SK-N-SH (cell line): ENCODE data around the gene OTOR. TPM values are rescaled to one million over a fixed set of nuclear protein-coding genes. Genes with fewer than 3 reads are reported as not detected.

Source experiments
- CTCF ChIA-PET: fragments of 300-600, 350-600 bp; formaldehyde crosslinking; extraction: SDS; loops from one replicate; lab custom pipeline; 2021; lab: Yijun Ruan, JAX
- POLR2A ChIA-PET: fragments of 350-600 bp; sonication (Branson Sonifier 250); formaldehyde crosslinking; extraction: SDS; loops from one replicate; lab custom pipeline; 2020; ENCODE audit warnings: antibody characterized with exemption, inconsistent platforms; lab: Yijun Ruan, JAX
- DNase-seq: peaks from one replicate; pipeline ENCODE4 v3.0.0; 2012
- H2AFZ ChIP-seq: fragments of 200-600 bp; sonication (generic); 2 replicates; pipeline ENCODE4 v1.8.1; 2016; ENCODE audit warnings: antibody characterized with exemption, mild to moderate bottlenecking, low read depth
- H3F3A ChIP-seq: fragments of 200-600 bp; sonication (generic); replicated peaks from 2 replicates; pipeline ENCODE3; 2016; ENCODE audit warnings: antibody characterized with exemption, mild to moderate bottlenecking; ENCODE audit not compliant: insufficient read depth
- H3K27ac ChIP-seq, 2 experiments: fragments of 200-500 bp in 1 of 2; fragments of 200-600 bp in 1 of 2; sonication (Bioruptor generic) in 1 of 2; sonication (generic), shearing (Covaris generic) in 1 of 2; 2 replicates each; pipeline versions ENCODE4 v1.5.1 to v1.6.1; 2014 to 2016; ENCODE audit warnings: low read depth in 2 of 2, inconsistent platforms in 1 of 2, low read length in 1 of 2, mild to moderate bottlenecking in 1 of 2, mixed read lengths in 1 of 2
- H3K27me3 ChIP-seq: fragments of 200-600 bp; sonication (generic), shearing (Covaris generic); 2 replicates; pipeline ENCODE4 v1.6.1; 2016; ENCODE audit warnings: mixed run types; ENCODE audit not compliant: insufficient read depth
- H3K36me3 ChIP-seq, 2 experiments: fragments of 200-500 bp in 1 of 2; fragments of 200-600 bp in 1 of 2; sonication (Bioruptor generic) in 1 of 2; sonication (generic) in 1 of 2; replicated peaks in 1 of 2; 2 replicates each; pipeline versions ENCODE3 to v1.5.1; 2014 to 2016; ENCODE audit warnings: low read length in 1 of 2, mild to moderate bottlenecking in 1 of 2; ENCODE audit not compliant: insufficient read depth in 2 of 2, control insufficient read depth in 1 of 2
- H3K4me1 ChIP-seq, 2 experiments: fragments of 200-500 bp in 1 of 2; fragments of 200-600 bp in 1 of 2; sonication (Bioruptor generic) in 1 of 2; sonication (generic), shearing (Covaris generic) in 1 of 2; 2 replicates each; pipeline versions ENCODE4 v1.5.1 to v1.6.1; 2014 to 2016; ENCODE audit warnings: low read depth in 1 of 2, low read length in 1 of 2, mixed run types in 1 of 2; ENCODE audit not compliant: insufficient read depth in 2 of 2, control insufficient read depth in 1 of 2
- H3K4me2 ChIP-seq: fragments of 200-600 bp; sonication (generic), shearing (Covaris generic); 2 replicates; pipeline ENCODE4 v1.6.1; 2017; ENCODE audit warnings: mixed run types
- H3K4me3 ChIP-seq, 2 experiments: fragments of 200-500 bp in 1 of 2; fragments of 200-600 bp in 1 of 2; sonication (Bioruptor generic) in 1 of 2; sonication (generic), shearing (Covaris generic) in 1 of 2; 2 replicates each; pipeline versions ENCODE4 v1.5.1 to v1.8.1; 2014 to 2016; ENCODE audit warnings: low read depth in 2 of 2, inconsistent platforms in 1 of 2, low read length in 1 of 2, mild to moderate bottlenecking in 1 of 2, mixed read lengths in 1 of 2, moderate library complexity in 1 of 2
- H3K79me2 ChIP-seq: fragments of 200-600 bp; sonication (generic); 2 replicates; pipeline ENCODE4 v1.8.1; 2017; ENCODE audit warnings: mild to moderate bottlenecking; ENCODE audit not compliant: insufficient read depth
- H3K9ac ChIP-seq: fragments of 200-600 bp; sonication (generic); 2 replicates; pipeline ENCODE4 v1.6.1; 2017; ENCODE audit warnings: mixed run types
- H3K9me2 ChIP-seq: fragments of 200-600 bp; sonication (generic); 2 replicates; pipeline ENCODE4 v1.6.1; 2017; ENCODE audit warnings: mixed run types
- H3K9me3 ChIP-seq: fragments of 200-600 bp; sonication (generic); 2 replicates; pipeline ENCODE4 v1.6.1; 2017; ENCODE audit warnings: mixed run types, mild to moderate bottlenecking, moderate library complexity
- H4K20me1 ChIP-seq: fragments of 200-600 bp; sonication (generic); 2 replicates; pipeline ENCODE4 v1.6.1; 2017; ENCODE audit warnings: mild to moderate bottlenecking, mixed run types; ENCODE audit not compliant: insufficient read depth
- CHD2 ChIP-seq: fragments of 150-350 bp; IDR thresholded peaks from 2 replicates; pipeline ENCODE4 v1.6.1; 2018; ENCODE audit warnings: low read length; ENCODE audit not compliant: partially characterized antibody
- EP300 ChIP-seq, 2 experiments: IDR thresholded peaks; 2 replicates each; pipeline versions ENCODE4 v1.4.0 to v1.6.1; 2012; ENCODE audit warnings: borderline replicate concordance in 1 of 2, low read depth in 1 of 2, low read length in 1 of 2
- EZH2phosphoT487 ChIP-seq: fragments of 200-600 bp; sonication (generic); IDR thresholded peaks from 2 replicates; pipeline ENCODE4 v1.6.1; 2017; ENCODE audit warnings: low read depth, mixed run types, mild to moderate bottlenecking, antibody characterized with exemption, moderate library complexity, borderline replicate concordance
- FOXM1 ChIP-seq: IDR thresholded peaks from 2 replicates; pipeline ENCODE4 v1.4.0; 2012; ENCODE audit warnings: low read depth, mild to moderate bottlenecking
- GABPA ChIP-seq: IDR thresholded peaks from 2 replicates; pipeline ENCODE4 v1.4.0; 2012; ENCODE audit warnings: low read depth, mild to moderate bottlenecking
- NFIC ChIP-seq: IDR thresholded peaks from 2 replicates; pipeline ENCODE4 v1.4.0; 2012; ENCODE audit warnings: borderline replicate concordance
- PBX3 ChIP-seq: IDR thresholded peaks from 2 replicates; pipeline ENCODE4; 2012
- RAD21 ChIP-seq: IDR thresholded peaks from 2 replicates; pipeline ENCODE4 v1.6.1; 2012; ENCODE audit warnings: mild to moderate bottlenecking, low read length
- REST ChIP-seq: IDR thresholded peaks from 2 replicates; pipeline ENCODE4 v1.6.1; 2012; ENCODE audit warnings: mild to moderate bottlenecking, low read depth, low read length, moderate library complexity
- RFX5 ChIP-seq: IDR thresholded peaks from 2 replicates; pipeline ENCODE4 v1.6.1; 2012; ENCODE audit warnings: mild to moderate bottlenecking, improper control_type of control experiment, low read length
- SMC3 ChIP-seq: IDR thresholded peaks from 2 replicates; pipeline ENCODE4 v1.6.1; 2012; ENCODE audit warnings: low read depth, low read length, improper control_type of control experiment
- YY1 ChIP-seq: IDR thresholded peaks from 2 replicates; pipeline ENCODE4 v1.4.0; 2012; ENCODE audit warnings: low read depth, mild to moderate bottlenecking
- WGBS: methylation state at CpG from one replicate; pipeline ENCODE4 v1.1.6; 2017; ENCODE audit warnings: low lambda C conversion rate; 5-methylcytosine and 5-hydroxymethylcytosine counted together
- polyA plus RNA-seq, 3 experiments: library from polyadenylated mRNA; depleted of rRNA; stranded (reverse); fragments of >200 nt; gene quantifications; 2 replicates each; pipeline ENCODE4 v1.2.3, GENCODE V29; 2012
- TF ChIP-seq, protein P1 (sequence below): fragments of 200-600 bp; sonication (generic); IDR thresholded peaks from 2 replicates; pipeline ENCODE4 v1.6.1; 2017; ENCODE audit warnings: antibody characterized with exemption, mild to moderate bottlenecking, moderate library complexity

Gene OTOR
- polyA plus RNA-seq, 1 of the 3 experiments (the other 2 are of a cell fraction) = not detected

- no peaks in the 10 kb centered on the region for H3K36me3 ChIP-seq
- H3K9me2 ChIP-seq = no peaks in the 10 kb centered on the region
- no peak overlapping the region for H3K9ac ChIP-seq
- ChIA-PET POLR2A (no interaction called here), CTCF (interaction anchor here (0.6 to 2.9 kb wide), 38 partner anchors 9 to 1245 kb away, joined by 3 to 32 read pairs (median 4); partner anchors contain the start of genes KIF16B, OTOR and SNRPB2)
- H3K4me3 ChIP-seq = peak overlapping the region in 1 of 2 experiments; percentile 30; a peak in 1 of 4 replicates
- H3K9me3 ChIP-seq = no peaks in the 10 kb centered on the region
- no peak overlapping the region for H3K4me2 ChIP-seq
- no peaks in the 10 kb centered on the region for H4K20me1 ChIP-seq
- TF ChIP-seq EP300 (IDR thresholded peaks at IDR 0.05; ENCODE audit: borderline replicate concordance in 1 of 2, low read depth in 1 of 2, low read length in 1 of 2) (no peak), CHD2 (no peak), SMC3 (no peak), PBX3 (no peak), GABPA (no peak), EZH2phosphoT487 (no peak), FOXM1 (no peak), RFX5 (no peak), YY1 (no peak)
- TF ChIP-seq, protein P1, sequence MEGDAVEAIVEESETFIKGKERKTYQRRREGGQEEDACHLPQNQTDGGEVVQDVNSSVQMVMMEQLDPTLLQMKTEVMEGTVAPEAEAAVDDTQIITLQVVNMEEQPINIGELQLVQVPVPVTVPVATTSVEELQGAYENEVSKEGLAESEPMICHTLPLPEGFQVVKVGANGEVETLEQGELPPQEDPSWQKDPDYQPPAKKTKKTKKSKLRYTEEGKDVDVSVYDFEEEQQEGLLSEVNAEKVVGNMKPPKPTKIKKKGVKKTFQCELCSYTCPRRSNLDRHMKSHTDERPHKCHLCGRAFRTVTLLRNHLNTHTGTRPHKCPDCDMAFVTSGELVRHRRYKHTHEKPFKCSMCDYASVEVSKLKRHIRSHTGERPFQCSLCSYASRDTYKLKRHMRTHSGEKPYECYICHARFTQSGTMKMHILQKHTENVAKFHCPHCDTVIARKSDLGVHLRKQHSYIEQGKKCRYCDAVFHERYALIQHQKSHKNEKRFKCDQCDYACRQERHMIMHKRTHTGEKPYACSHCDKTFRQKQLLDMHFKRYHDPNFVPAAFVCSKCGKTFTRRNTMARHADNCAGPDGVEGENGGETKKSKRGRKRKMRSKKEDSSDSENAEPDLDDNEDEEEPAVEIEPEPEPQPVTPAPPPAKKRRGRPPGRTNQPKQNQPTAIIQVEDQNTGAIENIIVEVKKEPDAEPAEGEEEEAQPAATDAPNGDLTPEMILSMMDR = no peak
- H3K27me3 ChIP-seq = no peaks in the 10 kb centered on the region
- no peak for DNase-seq
- H3K4me1 ChIP-seq = peaks cover 0 to 5% of the 10 kb centered on the region in 2 experiments; a peak in 1 of 4 replicates
- no peaks in the 10 kb centered on the region for H3F3A ChIP-seq
- no peaks in the 10 kb centered on the region for H3K79me2 ChIP-seq
- WGBS = 38% methylated on average over 11 of the region's 11 CpGs
- no peak overlapping the region for H2AFZ ChIP-seq
- no peak overlapping the region for H3K27ac ChIP-seq
These were observed 12.5 kb downstream of the OTOR start for GRCh38 chr20:16760431-16761304.

DNA sequence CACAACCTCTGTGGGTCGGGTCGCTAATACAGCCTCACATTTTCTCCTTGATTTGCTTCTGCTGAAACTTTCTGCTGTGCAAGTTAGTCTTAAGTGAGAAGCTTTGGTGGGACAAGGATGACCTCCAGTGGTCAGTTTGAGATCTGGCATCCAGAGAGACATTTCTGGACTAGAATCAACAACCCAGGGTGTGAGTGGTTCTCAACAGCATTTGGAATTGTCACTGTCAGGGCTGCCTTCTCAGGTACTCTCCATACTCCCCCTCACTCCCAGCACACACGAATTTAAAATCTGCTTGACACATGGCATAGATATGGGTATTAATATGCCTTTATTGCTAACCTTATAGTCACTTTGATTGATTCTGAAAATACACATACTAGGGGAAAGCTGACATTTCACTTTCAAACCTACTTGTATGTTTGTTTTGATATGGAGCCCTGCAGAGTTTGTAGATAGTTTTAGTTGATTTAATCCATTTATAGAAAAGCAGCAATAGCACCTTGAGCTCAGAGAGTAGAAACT, 13.2 kb downstream of the OTOR start:
- Histone ChIP-seq H3K9me3 (no peaks in the 10 kb centered on the region), H3K36me3 (no peaks in the 10 kb centered on the region), H3K9me2 (no peaks in the 10 kb centered on the region), H3K27me3 (no peaks in the 10 kb centered on the region)
- TF ChIP-seq NFIC = no peak
- TF ChIP-seq REST = no peak
- TF ChIP-seq RAD21 = peak; percentile 99
- no peak for TF ChIP-seq FOXM1
- TF ChIP-seq SMC3 = peak; percentile 79
- TF ChIP-seq, protein P1 = peak; percentile 75
- TF ChIP-seq, all 33 proteins: peak for 3
- peak; percentile 53 for DNase-seq
- peak overlapping the region in 1 of 2 experiments; percentile 30; a peak in 1 of 4 replicates for H3K4me3 ChIP-seq
- H2AFZ ChIP-seq = no peak overlapping the region
- H3K27ac ChIP-seq = no peak overlapping the region
- WGBS = 3% methylated on average over 3 of the region's 3 CpGs
- H4K20me1 ChIP-seq = no peaks in the 10 kb centered on the region
- peaks cover 0 to 5% of the 10 kb centered on the region in 2 experiments; a peak in 1 of 4 replicates for H3K4me1 ChIP-seq
- H3K4me2 ChIP-seq = no peak overlapping the region
- CTCF ChIA-PET = interaction anchor here (0.6 to 2.9 kb wide), 41 partner anchors 10 to 1246 kb away, joined by 3 to 32 read pairs (median 3); partner anchors contain the start of genes KIF16B, OTOR and SNRPB2
- POLR2A ChIA-PET = no interaction called here
- H3K9ac ChIP-seq = no peak overlapping the region
- no peaks in the 10 kb centered on the region for H3F3A ChIP-seq
- no peaks in the 10 kb centered on the region for H3K79me2 ChIP-seq
